Muscle of leg (tissue), 11 donors: Measurements from ENCODE around the gene TFIP11. TPM values are rescaled to one million over a fixed set of nuclear protein-coding genes. Genes with fewer than 3 reads are reported as not detected.

ENCODE experiments used
- DNase-seq: peaks from one replicate; pipeline ENCODE4 v3.0.0; 2013
- H3K27ac ChIP-seq: one replicate; pipeline ENCODE4 v1.5.1; 2013; ENCODE audit warnings: mild to moderate bottlenecking, low read length, control low read depth
- H3K27me3 ChIP-seq: one replicate; pipeline ENCODE4 v1.6.1; 2013; ENCODE audit warnings: low read length; ENCODE audit not compliant: control insufficient read depth, insufficient read depth
- H3K36me3 ChIP-seq: one replicate; pipeline ENCODE4 v1.6.1; 2013; ENCODE audit warnings: low read length; ENCODE audit not compliant: control insufficient read depth, insufficient read depth
- H3K4me1 ChIP-seq: one replicate; pipeline ENCODE4 v1.6.1; 2013; ENCODE audit warnings: low read length; ENCODE audit not compliant: control insufficient read depth, insufficient read depth
- H3K4me3 ChIP-seq: one replicate; pipeline ENCODE4 v1.5.1; 2013; ENCODE audit warnings: low read length, control low read depth
- H3K9me3 ChIP-seq: replicated peaks from 2 replicates; pipeline ENCODE4 v1.6.1; 2013; ENCODE audit warnings: low read depth, low read length; ENCODE audit not compliant: control insufficient read depth
- WGBS: methylation state at CpG from one replicate; pipeline ENCODE4 v1.1.5; 2013; ENCODE audit warnings: missing lambda C conversion rate; ENCODE audit not compliant: insufficient coverage; 5-methylcytosine and 5-hydroxymethylcytosine counted together
- polyA plus RNA-seq, 8 donors: library from polyadenylated mRNA; unstranded; fragments of 120-200 nt; gene quantifications; one replicate each; pipeline versions ENCODE4 v1.2.1 to v1.2.3, GENCODE V29; 2013; ENCODE audit warnings: inconsistent platforms in 1 of 8, low replicate concordance in 1 of 8; ENCODE audit not compliant: insufficient read length in 8 of 8, insufficient read depth in 1 of 8
- total RNA-seq: library from RNA; stranded (reverse); fragments of 120-200 nt; gene quantifications from one replicate; pipeline ENCODE4 v1.2.4, GENCODE V29; 2013

TFIP11 gene
- total and polyA plus RNA-seq, 9 donors: 19.9 to 27.0 (median 22.4) TPM

- 94% methylated on average over 19 of the region's 23 CpGs for WGBS
- DNase-seq: no peak
- Histone ChIP-seq H3K27ac (no peak overlapping the region), H3K27me3 (no peaks in the 10 kb centered on the region), H3K9me3 (no peaks in the 10 kb centered on the region), H3K36me3 (peaks cover 44% of the 10 kb centered on the region), H3K4me1 (peaks cover 16% of the 10 kb centered on the region), H3K4me3 (no peak overlapping the region)
Measured at GRCh38 chr22:26452236-26453016, 59.8 kb downstream of the TFIP11 start.

DNA sequence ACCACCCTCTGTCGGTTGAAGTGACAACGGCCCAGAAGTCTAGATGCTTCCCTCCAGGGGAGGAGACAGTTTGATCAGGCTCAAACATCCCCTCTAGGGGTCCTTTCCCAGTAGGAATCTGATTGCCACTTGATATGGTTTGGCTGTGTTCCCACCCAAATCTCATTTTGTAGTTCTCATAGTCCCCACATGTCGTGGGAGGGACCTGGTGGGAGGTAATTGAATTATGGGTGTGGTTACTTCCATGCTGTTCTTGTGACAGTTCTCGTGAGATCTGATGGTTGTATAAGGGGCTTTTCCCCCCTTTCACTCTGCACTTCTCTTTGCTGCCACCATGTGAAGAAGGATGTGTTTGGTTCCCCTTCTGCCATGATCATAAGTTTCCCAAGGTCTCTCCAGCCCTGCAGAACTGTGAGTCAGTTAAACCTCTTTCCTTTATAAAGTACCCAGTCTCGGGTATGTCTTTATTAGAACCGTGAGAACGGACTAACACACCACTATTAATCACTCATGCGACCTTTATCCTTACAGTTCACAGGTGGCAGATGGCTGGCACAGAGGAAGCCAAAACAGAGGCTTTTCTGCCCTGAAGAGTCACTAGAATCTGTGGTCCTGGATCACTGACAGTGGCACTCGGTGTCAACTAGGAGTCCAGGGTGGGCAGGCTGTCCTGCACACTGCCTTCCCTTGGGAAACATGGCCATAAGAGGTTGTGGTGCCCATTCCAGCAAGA is 61.7 kb downstream of the TFIP11 start:
- Histone ChIP-seq H3K9me3 (no peaks in the 10 kb centered on the region), H3K27me3 (no peaks in the 10 kb centered on the region), H3K4me3 (no peak overlapping the region), H3K4me1 (peaks cover 21% of the 10 kb centered on the region), H3K27ac (no peak overlapping the region), H3K36me3 (peaks cover 36% of the 10 kb centered on the region)
- DNase-seq: no peak
- 74% methylated on average over 4 of the region's 9 CpGs for WGBS

DNA sequence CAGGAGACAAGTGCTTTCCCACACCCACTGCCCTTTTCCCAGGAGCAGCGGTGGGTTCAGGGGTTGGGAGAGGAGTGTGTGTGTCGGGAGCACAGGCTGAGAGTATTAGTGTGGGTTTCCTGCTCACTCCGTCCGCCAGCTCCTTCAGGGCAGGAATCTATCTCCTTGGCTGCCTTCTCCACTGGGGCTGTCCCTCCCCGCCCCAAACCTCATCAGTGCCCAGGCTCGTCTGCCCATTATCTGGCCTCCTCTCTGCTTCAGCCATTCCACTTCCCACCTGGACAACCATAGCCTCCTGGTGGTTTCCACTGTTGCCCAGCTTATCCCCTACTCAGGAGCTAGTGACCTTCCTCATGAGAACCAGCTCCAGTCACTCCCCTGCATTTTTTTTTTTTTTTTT is 63.3 kb downstream of the TFIP11 start:
- H3K27ac ChIP-seq: no peak overlapping the region
- H3K4me1 ChIP-seq: peaks cover 22% of the 10 kb centered on the region
- H3K36me3 ChIP-seq: peaks cover 32% of the 10 kb centered on the region
- no peak overlapping the region for H3K4me3 ChIP-seq
- no peaks in the 10 kb centered on the region for H3K9me3 ChIP-seq
- no peaks in the 10 kb centered on the region for H3K27me3 ChIP-seq
- no peak for DNase-seq
- 69% methylated on average over 4 of the region's 6 CpGs for WGBS

DNA sequence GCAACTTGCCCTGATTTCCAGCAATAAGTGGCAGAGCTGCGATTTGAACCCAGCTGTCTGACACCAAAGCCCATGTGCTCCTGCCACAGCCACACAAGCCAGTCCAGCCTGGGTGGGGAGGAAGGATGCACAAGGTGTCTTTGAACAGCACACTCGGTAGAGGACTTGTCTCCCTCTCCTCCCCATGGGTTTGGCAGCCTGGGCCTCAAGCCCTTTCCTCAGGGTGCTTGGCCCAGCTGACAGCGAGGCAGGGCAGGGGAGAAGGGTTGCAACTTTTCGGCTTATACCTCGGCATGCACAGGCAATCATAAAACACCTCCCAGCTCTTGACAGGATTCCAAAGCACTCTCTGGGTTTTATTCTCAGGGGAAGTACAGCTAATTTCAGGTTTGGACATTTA is 63.9 kb downstream of the TFIP11 start:
- peaks cover 18% of the 10 kb centered on the region for H3K4me1 ChIP-seq

GRCh38 chr22:26447584-26448329 is 64.5 kb downstream of the TFIP11 start:
- H3K36me3 ChIP-seq: peaks cover 24% of the 10 kb centered on the region
- no peaks in the 10 kb centered on the region for H3K27me3 ChIP-seq
- H3K4me1 ChIP-seq: peaks cover 13% of the 10 kb centered on the region
- DNase-seq: no peak
- 52% methylated on average over 13 of the region's 15 CpGs for WGBS
- H3K4me3 ChIP-seq: no peak overlapping the region
- no peaks in the 10 kb centered on the region for H3K9me3 ChIP-seq
- H3K27ac ChIP-seq: no peak overlapping the region

More for the DNA sequence above, 63.9 kb downstream of the TFIP11 start:
- Histone ChIP-seq H3K4me3 (no peak overlapping the region), H3K27me3 (no peaks in the 10 kb centered on the region), H3K36me3 (peaks cover 27% of the 10 kb centered on the region), H3K9me3 (no peaks in the 10 kb centered on the region), H3K27ac (no peak overlapping the region)
- WGBS: 40% methylated on average over 1 of the region's 5 CpGs
- no peak for DNase-seq

DNA sequence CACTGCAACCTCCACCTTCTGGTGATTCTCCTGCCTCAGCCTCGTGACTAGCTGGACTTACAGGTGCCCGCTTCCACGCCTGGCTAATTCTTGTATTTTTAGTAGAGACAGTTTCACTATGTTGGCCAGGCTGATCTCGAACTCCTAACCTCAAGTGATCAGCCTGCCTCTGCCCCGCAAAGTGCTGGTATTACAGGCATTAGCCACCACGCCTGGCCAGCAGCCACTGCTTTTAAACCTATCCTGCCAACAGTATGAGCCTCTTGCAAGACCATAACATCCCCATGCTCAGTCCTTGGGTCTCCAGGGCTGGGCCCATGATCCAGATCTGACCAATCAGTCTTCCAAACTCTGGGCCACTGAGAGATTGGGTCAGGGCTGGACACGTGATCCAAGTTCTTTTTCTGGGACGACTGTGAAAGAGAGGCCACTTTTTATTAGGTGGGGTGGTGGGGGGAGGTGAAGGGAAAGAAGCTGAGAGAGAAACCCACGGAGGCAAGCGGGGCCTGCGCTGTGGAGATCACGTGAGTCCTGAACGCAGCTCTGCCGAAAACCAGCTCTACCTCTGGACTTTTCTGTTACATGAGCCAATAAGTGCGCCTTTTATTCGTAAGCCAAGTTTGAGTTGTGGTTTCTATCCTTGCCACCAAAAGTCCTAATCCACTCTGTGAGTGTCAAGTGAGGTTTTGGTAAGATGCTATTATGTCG is 65.3 kb downstream of the TFIP11 start:
- no peak overlapping the region for H3K4me3 ChIP-seq
- H3K4me1 ChIP-seq: peaks cover 7% of the 10 kb centered on the region
- DNase-seq: no peak
- no peaks in the 10 kb centered on the region for H3K27me3 ChIP-seq
- no peak overlapping the region for H3K27ac ChIP-seq
- H3K36me3 ChIP-seq: peaks cover 19% of the 10 kb centered on the region
- 63% methylated on average over 8 of the region's 17 CpGs for WGBS
- no peaks in the 10 kb centered on the region for H3K9me3 ChIP-seq

GRCh38 chr22:26445577-26446275 is 66.5 kb downstream of the TFIP11 start:
- H3K36me3 ChIP-seq: peaks cover 10% of the 10 kb centered on the region

DNA sequence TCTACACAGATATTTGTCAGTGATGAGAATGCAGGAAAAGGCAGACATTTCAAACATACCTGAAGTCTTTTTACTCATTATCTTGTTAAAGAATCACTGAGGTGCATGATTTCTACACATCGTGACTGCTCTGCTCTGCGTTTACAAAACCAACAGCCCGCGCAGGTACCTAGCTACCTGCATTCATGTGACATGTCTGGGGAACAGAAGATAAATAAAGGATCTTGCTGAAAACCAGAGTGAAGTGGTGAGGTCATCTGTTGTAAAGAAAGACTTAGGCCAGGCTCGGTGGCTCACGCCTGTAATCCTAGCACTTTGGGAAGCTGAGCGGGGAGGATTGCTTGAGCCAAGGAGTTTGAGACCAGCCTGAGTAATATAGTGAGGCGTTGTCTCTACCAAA is 67.5 kb downstream of the TFIP11 start:
- no peak overlapping the region for H3K27ac ChIP-seq
- no peaks in the 10 kb centered on the region for H3K9me3 ChIP-seq
- 80% methylated on average over 6 of the region's 8 CpGs for WGBS
- H3K27me3 ChIP-seq: no peaks in the 10 kb centered on the region
- no peak overlapping the region for H3K4me3 ChIP-seq
- H3K36me3 ChIP-seq: peaks cover 3% of the 10 kb centered on the region
- H3K4me1 ChIP-seq: peaks cover 7% of the 10 kb centered on the region
- no peak for DNase-seq

More at GRCh38 chr22:26445577-26446275, 66.5 kb downstream of the TFIP11 start:
- WGBS: 60% methylated on average over 12 of the region's 15 CpGs
- H3K4me1 ChIP-seq: peaks cover 7% of the 10 kb centered on the region
- H3K27me3 ChIP-seq: no peaks in the 10 kb centered on the region
- DNase-seq: no peak
- H3K4me3 ChIP-seq: no peak overlapping the region
- H3K27ac ChIP-seq: no peak overlapping the region
- H3K9me3 ChIP-seq: no peaks in the 10 kb centered on the region

DNA sequence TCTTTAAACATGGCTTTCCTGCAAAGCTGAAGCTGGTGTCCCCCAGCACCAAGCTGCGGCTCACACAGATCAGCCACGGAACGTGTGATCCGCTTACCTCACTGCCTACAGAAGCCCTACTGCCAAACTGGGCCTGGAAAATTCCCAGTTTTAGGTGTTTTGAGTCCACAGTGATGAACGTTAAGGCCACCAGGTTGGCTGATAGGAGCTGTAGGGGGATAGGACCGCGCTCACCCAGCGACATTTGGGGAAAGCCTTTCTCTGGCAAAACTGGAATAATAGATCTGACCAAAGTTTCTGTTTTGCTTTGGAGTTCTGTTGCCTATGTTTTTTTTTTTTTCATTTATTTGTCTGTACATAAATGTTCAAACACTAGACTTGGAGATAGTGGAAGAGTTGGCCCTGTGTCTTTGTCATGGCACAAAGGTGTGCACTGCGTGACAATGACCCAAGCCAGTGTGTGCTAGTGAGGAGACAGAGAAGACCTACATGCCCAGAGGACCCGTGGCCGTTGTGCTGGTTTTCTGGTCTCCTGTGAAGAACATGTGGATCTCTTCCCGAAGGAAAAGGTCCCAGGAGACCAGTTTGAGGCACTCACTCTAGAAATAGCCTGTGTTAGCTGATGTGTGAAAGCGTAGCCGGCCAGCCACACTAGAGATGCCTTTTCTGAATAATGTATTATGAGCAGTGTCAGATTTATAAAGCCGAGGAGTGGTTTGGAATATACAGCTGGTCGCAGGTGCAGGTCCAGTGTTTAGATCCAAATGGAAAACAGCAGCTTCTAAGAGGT is 68.2 kb downstream of the TFIP11 start:
- 78% methylated on average over 13 of the region's 16 CpGs for WGBS
- H3K36me3 ChIP-seq: no peaks in the 10 kb centered on the region
- no peak for DNase-seq
- no peak overlapping the region for H3K4me3 ChIP-seq
- H3K4me1 ChIP-seq: peaks cover 7% of the 10 kb centered on the region
- H3K27ac ChIP-seq: no peak overlapping the region
- no peaks in the 10 kb centered on the region for H3K27me3 ChIP-seq
- H3K9me3 ChIP-seq: no peaks in the 10 kb centered on the region
